ENCODE results near the gene ZNF296. TPM values are rescaled to one million over a fixed set of nuclear protein-coding genes. Genes with fewer than 3 reads are reported as not detected.

Gene ZNF296
- total and polyA plus RNA-seq, 2 experiments from 2014 or later: 1.2 TPM; not detected in 1

DNA sequence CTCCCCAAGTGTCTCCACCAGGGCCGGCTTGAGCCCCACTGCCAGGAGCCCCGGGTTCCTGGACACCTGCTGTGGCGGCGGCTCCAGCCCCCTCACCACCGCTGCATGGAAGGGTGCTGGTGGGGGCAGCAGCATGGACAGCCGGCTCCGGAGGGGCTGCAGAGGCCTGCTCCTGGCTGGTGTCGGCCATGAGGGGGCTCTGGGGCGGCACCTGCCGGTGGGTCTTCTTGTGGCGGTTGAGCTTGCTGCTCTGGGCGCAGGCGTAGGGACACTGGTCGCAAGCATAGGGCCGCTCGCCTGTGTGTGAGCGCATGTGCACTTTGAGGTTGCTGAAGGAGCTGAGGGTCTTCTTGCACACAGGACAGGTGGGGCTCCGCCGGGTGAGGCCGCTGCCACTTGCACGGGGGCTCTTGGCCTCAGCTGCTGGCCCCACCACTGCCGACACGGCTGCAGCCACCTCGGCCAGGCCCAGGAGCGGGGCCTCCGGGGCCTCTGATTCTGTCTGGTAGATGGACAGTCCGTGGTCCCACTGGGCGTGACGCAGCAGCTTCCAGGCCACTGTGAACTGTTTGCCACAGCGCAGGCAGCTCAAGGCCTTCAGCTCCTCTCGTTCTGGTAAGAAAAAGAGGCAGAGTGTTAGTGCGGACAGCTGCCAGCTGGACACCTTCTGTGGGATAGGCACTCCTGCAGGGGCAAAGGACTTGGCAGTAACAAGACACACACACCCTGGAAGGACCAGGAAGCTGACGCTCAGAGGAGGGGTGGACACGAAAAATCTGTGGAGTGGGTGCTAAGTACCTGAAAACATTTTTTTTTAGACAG lies 4.1 kb downstream of the ZNF296 start:
- no peaks in the 10 kb centered on the region for H3K27me3 ChIP-seq
- H3K27ac ChIP-seq: no peak overlapping the region
- H3K4me3 ChIP-seq: no peak overlapping the region
- no peaks in the 10 kb centered on the region for H3K9me3 ChIP-seq (ENCODE audit: low read depth)
- H3K4me1 ChIP-seq (ENCODE audit: insufficient read depth): no peaks in the 10 kb centered on the region
- no peak for DNase-seq (ENCODE audit: low spot score)
- no peaks in the 10 kb centered on the region for H3K79me2 ChIP-seq
- no peak overlapping the region for H3K4me2 ChIP-seq
- H3K36me3 ChIP-seq (replicated peaks; ENCODE audit: insufficient read depth, low read depth): no peaks in the 10 kb centered on the region
- no peaks in the 10 kb centered on the region for H4K20me1 ChIP-seq (ENCODE audit: insufficient read depth, poor library complexity, severe bottlenecking)
- TF ChIP-seq, protein P1, sequence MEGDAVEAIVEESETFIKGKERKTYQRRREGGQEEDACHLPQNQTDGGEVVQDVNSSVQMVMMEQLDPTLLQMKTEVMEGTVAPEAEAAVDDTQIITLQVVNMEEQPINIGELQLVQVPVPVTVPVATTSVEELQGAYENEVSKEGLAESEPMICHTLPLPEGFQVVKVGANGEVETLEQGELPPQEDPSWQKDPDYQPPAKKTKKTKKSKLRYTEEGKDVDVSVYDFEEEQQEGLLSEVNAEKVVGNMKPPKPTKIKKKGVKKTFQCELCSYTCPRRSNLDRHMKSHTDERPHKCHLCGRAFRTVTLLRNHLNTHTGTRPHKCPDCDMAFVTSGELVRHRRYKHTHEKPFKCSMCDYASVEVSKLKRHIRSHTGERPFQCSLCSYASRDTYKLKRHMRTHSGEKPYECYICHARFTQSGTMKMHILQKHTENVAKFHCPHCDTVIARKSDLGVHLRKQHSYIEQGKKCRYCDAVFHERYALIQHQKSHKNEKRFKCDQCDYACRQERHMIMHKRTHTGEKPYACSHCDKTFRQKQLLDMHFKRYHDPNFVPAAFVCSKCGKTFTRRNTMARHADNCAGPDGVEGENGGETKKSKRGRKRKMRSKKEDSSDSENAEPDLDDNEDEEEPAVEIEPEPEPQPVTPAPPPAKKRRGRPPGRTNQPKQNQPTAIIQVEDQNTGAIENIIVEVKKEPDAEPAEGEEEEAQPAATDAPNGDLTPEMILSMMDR (IDR thresholded peaks at IDR 0.05; ENCODE audit: poor library complexity): no peak
- no peak for TF ChIP-seq EZH2 (IDR thresholded peaks at IDR 0.05; ENCODE audit: borderline replicate concordance)
- TF ChIP-seq EZH2phosphoT487 (IDR thresholded peaks at IDR 0.05; ENCODE audit: low read depth, severe bottlenecking, unreplicated experiment): no peak
- no peak overlapping the region for H2AFZ ChIP-seq
- 94% methylated on average over 34 of the region's 34 CpGs for WGBS (ENCODE audit: low lambda C conversion rate, missing lambda C conversion rate)
- no peaks in the 10 kb centered on the region for H3K9me2 ChIP-seq (replicated peaks; ENCODE audit: insufficient read depth)

DNA sequence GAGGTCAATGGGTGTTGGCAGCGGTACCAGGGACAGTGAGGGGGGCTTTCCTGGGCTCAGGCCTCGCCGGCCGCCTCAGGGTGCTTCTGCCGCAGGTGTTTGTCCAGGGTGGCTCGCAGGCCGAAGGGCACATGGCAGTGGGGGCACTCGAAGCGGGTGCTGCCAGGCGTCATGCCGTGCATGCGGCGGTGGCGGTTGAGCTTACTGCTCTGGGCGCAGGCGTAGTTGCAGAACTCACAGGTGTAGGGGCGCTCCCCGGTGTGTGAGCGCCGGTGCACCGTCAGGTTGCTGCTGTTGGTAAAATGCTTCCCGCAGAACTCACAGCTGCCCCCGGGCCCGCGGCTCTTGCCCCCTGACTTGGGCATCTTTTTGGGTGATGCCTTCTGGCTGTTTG lies 4.7 kb downstream of the ZNF296 start:
- no peaks in the 10 kb centered on the region for H3K4me1 ChIP-seq (ENCODE audit: insufficient read depth)
- no peaks in the 10 kb centered on the region for H3K79me2 ChIP-seq
- no peaks in the 10 kb centered on the region for H3K9me2 ChIP-seq (replicated peaks; ENCODE audit: insufficient read depth)
- H3K4me3 ChIP-seq: no peak overlapping the region
- H4K20me1 ChIP-seq (ENCODE audit: insufficient read depth, poor library complexity, severe bottlenecking): no peaks in the 10 kb centered on the region
- H3K9me3 ChIP-seq (ENCODE audit: low read depth): no peaks in the 10 kb centered on the region
- H3K36me3 ChIP-seq (replicated peaks; ENCODE audit: insufficient read depth, low read depth): no peaks in the 10 kb centered on the region
- 98% methylated on average over 23 of the region's 25 CpGs for WGBS (ENCODE audit: low lambda C conversion rate, missing lambda C conversion rate)
- H3K27ac ChIP-seq: no peak overlapping the region
- DNase-seq (ENCODE audit: low spot score): no peak
- no peaks in the 10 kb centered on the region for H3K27me3 ChIP-seq
- H3K4me2 ChIP-seq: no peak overlapping the region
- no peak for TF ChIP-seq EZH2 (IDR thresholded peaks at IDR 0.05; ENCODE audit: borderline replicate concordance)
- no peak for TF ChIP-seq EZH2phosphoT487 (IDR thresholded peaks at IDR 0.05; ENCODE audit: low read depth, severe bottlenecking, unreplicated experiment)
- TF ChIP-seq, protein P1 (IDR thresholded peaks at IDR 0.05; ENCODE audit: poor library complexity): no peak
- no peak overlapping the region for H2AFZ ChIP-seq

DNA sequence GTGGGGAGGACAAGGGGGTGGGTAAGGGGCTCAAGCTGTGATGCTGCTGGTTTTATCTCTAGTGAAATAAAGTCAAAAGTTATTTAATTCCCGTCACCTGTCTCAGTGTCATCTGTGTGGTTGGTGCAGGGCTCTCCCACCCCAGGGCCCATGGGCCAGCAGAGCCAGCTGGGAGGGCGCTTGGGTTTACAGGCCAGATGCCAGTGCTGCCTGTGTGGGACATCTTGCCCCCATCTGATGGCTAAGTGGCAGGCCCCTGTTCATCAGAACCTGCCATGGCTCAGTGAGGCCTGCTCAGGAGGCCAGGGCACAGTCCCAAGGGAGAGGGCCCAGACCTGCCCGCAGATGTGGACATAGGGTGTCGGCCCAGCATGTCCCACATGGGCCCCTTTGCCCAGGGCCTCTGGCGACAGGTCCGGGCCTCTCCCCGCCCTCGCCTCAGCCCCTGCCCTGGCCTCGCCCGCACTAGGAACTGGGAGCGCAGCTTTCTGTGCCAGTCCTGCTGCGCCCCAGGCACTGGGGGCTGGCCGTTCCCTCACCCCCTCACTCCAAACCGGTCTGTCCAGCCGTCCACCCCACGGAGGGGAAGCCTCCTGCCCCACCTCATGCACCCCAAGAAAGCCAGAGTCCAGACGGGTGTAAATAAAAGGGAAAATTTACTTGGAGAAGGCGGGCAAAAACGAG lies 5.3 kb downstream of the ZNF296 start:
- H3K79me2 ChIP-seq: no peaks in the 10 kb centered on the region
- H3K9me2 ChIP-seq (replicated peaks; ENCODE audit: insufficient read depth): no peaks in the 10 kb centered on the region
- no peaks in the 10 kb centered on the region for H3K9me3 ChIP-seq (ENCODE audit: low read depth)
- H4K20me1 ChIP-seq (ENCODE audit: insufficient read depth, poor library complexity, severe bottlenecking): no peaks in the 10 kb centered on the region
- no peaks in the 10 kb centered on the region for H3K4me1 ChIP-seq (ENCODE audit: insufficient read depth)
- H3K27me3 ChIP-seq: no peaks in the 10 kb centered on the region
- H3K4me3 ChIP-seq: no peak overlapping the region
- no peak overlapping the region for H2AFZ ChIP-seq
- H3K4me2 ChIP-seq: no peak overlapping the region
- no peak overlapping the region for H3K27ac ChIP-seq
- WGBS (ENCODE audit: low lambda C conversion rate, missing lambda C conversion rate): 89% methylated on average over 18 of the region's 19 CpGs
- no peak for DNase-seq (ENCODE audit: low spot score)
- TF ChIP-seq EZH2phosphoT487 (IDR thresholded peaks at IDR 0.05; ENCODE audit: low read depth, severe bottlenecking, unreplicated experiment): no peak
- TF ChIP-seq, protein P1 (IDR thresholded peaks at IDR 0.05; ENCODE audit: poor library complexity): no peak
- no peaks in the 10 kb centered on the region for H3K36me3 ChIP-seq (replicated peaks; ENCODE audit: insufficient read depth, low read depth)
